ENCODE results near the gene BMPR1B.
"Not testable (repeated sequence)": the region's sequence is repeated elsewhere in the genome, so short reads cannot be mapped to it uniquely, and the experiment has no call there.

Gene BMPR1B

GRCh38 chr4:95049551-95050233 is 291.9 kb downstream of the BMPR1B start:
- DNase-seq = no peak

GRCh38 chr4:95050980-95051701 is 293.4 kb downstream of the BMPR1B start:
- DNase-seq = no peak

- no peak for DNase-seq
These were observed 293.9 kb downstream of the BMPR1B start for GRCh38 chr4:95051702-95052020.

- DNase-seq = no peak
These were observed 301.2 kb downstream of the BMPR1B start for GRCh38 chr4:95058991-95059390.

GRCh38 chr4:95059663-95060062 is 301.9 kb downstream of the BMPR1B start:
- no peak for DNase-seq

- DNase-seq = no peak
These were observed 303.5 kb downstream of the BMPR1B start for GRCh38 chr4:95061220-95061619.

GRCh38 chr4:95061801-95062200 is 304.0 kb downstream of the BMPR1B start:
- DNase-seq = not testable (repeated sequence)

GRCh38 chr4:95066050-95066449 is 308.3 kb downstream of the BMPR1B start:
- no peak for DNase-seq

- no peak for DNase-seq
These were observed 310.6 kb downstream of the BMPR1B start for GRCh38 chr4:95068401-95068800.

- DNase-seq = no peak
These were observed 311.2 kb downstream of the BMPR1B start for GRCh38 chr4:95068818-95069478.

GRCh38 chr4:95071851-95072250 is 314.1 kb downstream of the BMPR1B start:
- DNase-seq = no peak

GRCh38 chr4:95073646-95074045 is 315.9 kb downstream of the BMPR1B start:
- DNase-seq = no peak

- DNase-seq = no peak
These were observed 320.1 kb downstream of the BMPR1B start for GRCh38 chr4:95077864-95078263.

GRCh38 chr4:95080969-95081368 is 323.2 kb downstream of the BMPR1B start:
- DNase-seq = no peak

- DNase-seq = no peak
These were observed 326.8 kb downstream of the BMPR1B start for GRCh38 chr4:95084584-95084983.

GRCh38 chr4:95085124-95085833 is 327.5 kb downstream of the BMPR1B start:
- no peak for DNase-seq

GRCh38 chr4:95086551-95086950 is 328.8 kb downstream of the BMPR1B start:
- DNase-seq = no peak

GRCh38 chr4:95087657-95088455 is 330.1 kb downstream of the BMPR1B start:
- DNase-seq = no peak

- DNase-seq = no peak
These were observed 333.5 kb downstream of the BMPR1B start for GRCh38 chr4:95091272-95091671.

- DNase-seq = no peak
These were observed 335.0 kb downstream of the BMPR1B start for GRCh38 chr4:95092766-95093165.

GRCh38 chr4:95093460-95093859 is 335.7 kb downstream of the BMPR1B start:
- no peak for DNase-seq

Data from T1000 (cell line).